Esophagus squamous epithelium (tissue), 5 donors: ENCODE results near the gene BAIAP2L2. TPM values are rescaled to one million over a fixed set of nuclear protein-coding genes. Genes with fewer than 3 reads are reported as not detected.
A peak's percentile ranks its signal among the peaks of the same experiment; 100 is the strongest.

Experiments
- DNase-seq: peaks from one replicate; lab custom pipeline; 2025; lab: John Stamatoyannopoulos, UW
- H3K27ac ChIP-seq, 4 donors: fragments of 200-600 bp; sonication (generic); one replicate each; pipeline ENCODE4 v1.5.1; 2016 to 2019; ENCODE audit warnings: mild to moderate bottlenecking in 1 of 4
- H3K27me3 ChIP-seq, 4 donors: fragments of 200-600 bp; sonication (generic); 1 replicate in 3 of 4; 2 replicates in 1 of 4; pipeline versions ENCODE4 v1.5.1 to v1.6.0; 2017 to 2021; ENCODE audit warnings: antibody characterized with exemption in 1 of 4
- H3K36me3 ChIP-seq, 3 donors: fragments of 200-600 bp; sonication (generic); one replicate each; pipeline ENCODE4 v1.5.1; 2016 to 2019
- H3K4me1 ChIP-seq, 3 donors: fragments of 200-600 bp; sonication (generic); one replicate each; pipeline ENCODE4 v1.5.1; 2017 to 2019
- H3K4me3 ChIP-seq, 4 donors: fragments of 200-600 bp; sonication (generic); 1 replicate in 3 of 4; 2 replicates in 1 of 4; pipeline ENCODE4 v1.5.1; 2016 to 2019; ENCODE audit warnings: mild to moderate bottlenecking in 2 of 4, moderate library complexity in 1 of 4
- H3K9me3 ChIP-seq, 3 donors: fragments of 200-600 bp; sonication (generic); one replicate each; pipeline ENCODE4 v1.5.1; 2016 to 2019
- POLR2A ChIP-seq, 4 donors: fragments of 450-650 bp; IDR thresholded peaks; one replicate each; pipeline ENCODE4 v1.6.1; 2017; ENCODE audit warnings: antibody characterized with exemption in 4 of 4, mild to moderate bottlenecking in 4 of 4, moderate library complexity in 3 of 4
- WGBS, 2 donors: methylation state at CpG; one replicate each; pipeline ENCODE4 v1.1.5; 2018; 5-methylcytosine and 5-hydroxymethylcytosine counted together
- intact Hi-C: fragments of 100-400 bp; cut with DNase I; formaldehyde crosslinking; loops from one replicate; pipeline ENCODE4 v1.15.0; 2022
- total RNA-seq, 4 donors: library from RNA; depleted of rRNA; stranded (reverse); fragments of >200 nt; gene quantifications; one replicate each; pipeline ENCODE4 v1.1.0, GENCODE V29; 2016
- TF ChIP-seq, protein P1 (sequence below), 6 experiments: fragments of 450-650 bp in 4 of 6; fragments of 200-600 bp in 2 of 6; sonication (generic) in 2 of 6; IDR thresholded peaks; one replicate each; pipeline ENCODE4 v1.5.1; 2016 to 2019; ENCODE audit warnings: antibody characterized with exemption in 6 of 6, mild to moderate bottlenecking in 4 of 6, moderate library complexity in 4 of 6
- donor health status: DM: yes; HTN: yes; CAD: no.

The BAIAP2L2 gene
- total RNA-seq, 4 donors from 2014 or later, result 0.26 to 4.8 (median 2.8) TPM

DNA sequence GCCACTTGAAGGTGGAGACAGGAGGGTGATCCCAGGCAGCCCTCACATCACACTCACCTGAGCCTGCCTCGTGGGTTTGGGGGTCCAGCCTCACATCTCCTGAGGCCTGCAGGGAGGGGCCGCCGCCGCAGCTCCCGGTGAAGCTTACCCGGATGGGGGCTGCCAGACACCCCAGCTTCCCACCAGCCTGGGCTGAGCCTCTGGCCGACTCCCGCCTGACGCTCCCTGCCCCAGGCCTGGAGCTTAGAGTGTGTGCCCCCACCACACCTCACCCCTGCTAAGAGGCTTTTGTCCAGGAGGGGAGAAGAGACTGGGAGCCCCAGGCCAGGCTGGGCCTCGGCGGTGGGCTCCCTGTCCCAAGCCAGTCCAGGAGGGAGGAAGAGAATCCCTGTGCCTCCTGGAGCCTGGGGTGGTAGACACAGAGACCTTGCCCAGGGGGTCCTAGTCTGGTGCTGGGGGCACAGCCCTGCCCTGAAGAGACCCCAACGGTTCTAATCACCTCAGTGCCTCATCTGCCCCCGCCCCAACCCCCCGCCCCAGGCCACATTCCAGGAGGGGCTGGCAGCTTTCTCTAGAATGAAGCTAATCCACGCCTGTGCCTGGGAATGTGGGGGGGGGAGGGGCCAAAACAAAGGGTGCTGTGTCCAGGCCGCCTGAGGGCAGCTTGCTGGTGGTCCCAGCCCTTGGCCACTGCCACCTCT lies 26.4 kb downstream of the BAIAP2L2 start, which contains the start of gene SLC16A8:
Gene SLC16A8 (minus strand): TSS at position 254 of the 701 bp plus-strand sequence. CDS start 1,311 bp downstream, outside the sequence.
- Histone ChIP-seq H3K36me3 (peaks cover 0 to 5% (median 0%) of the 10 kb centered on the region in 3 donors), H3K27me3 (peaks cover 3 to 63% (median 11%) of the 10 kb centered on the region in 4 donors), H3K4me3 (no peak within 1 kb of the TSS), H3K27ac (no peak within 1 kb of the TSS), H3K9me3 (no peaks in the 10 kb centered on the region), H3K4me1 (peaks cover 23 to 40% (median 29%) of the 10 kb centered on the region in 3 donors)
- WGBS, 2 donors, result no CpG with 5 or more reads among the region's 16 CpGs
- no peak for DNase-seq
- no peak for TF ChIP-seq POLR2A (IDR thresholded peaks at IDR 0.05)
- TF ChIP-seq, protein P1, sequence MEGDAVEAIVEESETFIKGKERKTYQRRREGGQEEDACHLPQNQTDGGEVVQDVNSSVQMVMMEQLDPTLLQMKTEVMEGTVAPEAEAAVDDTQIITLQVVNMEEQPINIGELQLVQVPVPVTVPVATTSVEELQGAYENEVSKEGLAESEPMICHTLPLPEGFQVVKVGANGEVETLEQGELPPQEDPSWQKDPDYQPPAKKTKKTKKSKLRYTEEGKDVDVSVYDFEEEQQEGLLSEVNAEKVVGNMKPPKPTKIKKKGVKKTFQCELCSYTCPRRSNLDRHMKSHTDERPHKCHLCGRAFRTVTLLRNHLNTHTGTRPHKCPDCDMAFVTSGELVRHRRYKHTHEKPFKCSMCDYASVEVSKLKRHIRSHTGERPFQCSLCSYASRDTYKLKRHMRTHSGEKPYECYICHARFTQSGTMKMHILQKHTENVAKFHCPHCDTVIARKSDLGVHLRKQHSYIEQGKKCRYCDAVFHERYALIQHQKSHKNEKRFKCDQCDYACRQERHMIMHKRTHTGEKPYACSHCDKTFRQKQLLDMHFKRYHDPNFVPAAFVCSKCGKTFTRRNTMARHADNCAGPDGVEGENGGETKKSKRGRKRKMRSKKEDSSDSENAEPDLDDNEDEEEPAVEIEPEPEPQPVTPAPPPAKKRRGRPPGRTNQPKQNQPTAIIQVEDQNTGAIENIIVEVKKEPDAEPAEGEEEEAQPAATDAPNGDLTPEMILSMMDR (IDR thresholded peaks at IDR 0.05), result no peak
- intact Hi-C loops, result no loop called here

DNA sequence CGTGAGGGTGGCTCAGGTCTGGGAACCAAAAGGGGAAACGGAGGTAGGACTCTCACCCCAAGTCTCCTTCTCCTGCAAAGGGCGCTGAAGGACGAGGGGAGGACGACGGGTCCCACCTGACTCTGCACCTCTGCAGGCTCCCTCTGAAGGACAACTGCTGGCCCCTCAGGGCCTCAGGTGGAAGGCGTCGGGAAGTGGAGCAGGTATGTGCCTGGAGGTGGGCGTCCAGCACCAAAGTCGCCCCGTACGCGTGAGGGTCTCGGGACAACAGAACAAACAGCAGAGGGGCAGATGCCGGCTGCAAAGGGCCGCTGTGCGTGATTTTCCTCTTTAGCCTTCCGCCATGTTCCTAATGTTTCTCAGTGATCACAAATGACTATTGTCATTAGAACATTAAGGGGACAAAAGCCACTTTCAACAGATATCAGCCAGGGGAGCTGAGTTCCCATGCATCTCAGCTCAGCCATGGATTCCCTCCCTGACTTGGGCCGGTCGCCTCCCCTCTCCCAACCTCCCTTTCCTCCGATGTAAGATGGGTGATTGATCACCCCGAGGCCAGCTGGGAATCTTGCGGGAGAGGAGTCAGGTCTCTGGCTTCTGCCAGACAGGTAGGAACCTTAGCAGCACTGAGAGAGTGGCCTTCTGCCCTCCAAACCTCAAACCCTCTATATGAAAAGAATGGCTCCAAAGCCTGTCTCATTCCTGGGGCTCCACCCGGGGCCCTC lies 27.3 kb downstream of the BAIAP2L2 start:
- DNase-seq, result no peak
- Histone ChIP-seq H3K36me3 (peaks cover 0 to 5% (median 0%) of the 10 kb centered on the region in 3 donors), H3K4me1 (peaks cover 16 to 31% (median 22%) of the 10 kb centered on the region in 3 donors), H3K27ac (no peak overlapping the region), H3K4me3 (peak overlapping the region in 1 of 4 donors; percentile 63), H3K9me3 (no peaks in the 10 kb centered on the region), H3K27me3 (peaks cover 0 to 54% (median 11%) of the 10 kb centered on the region in 4 donors)
- intact Hi-C loops, result no loop called here
- TF ChIP-seq POLR2A (IDR thresholded peaks at IDR 0.05), result no peak
- TF ChIP-seq, protein P1 (IDR thresholded peaks at IDR 0.05), result no peak
- WGBS, 2 donors, result 77 to 89% methylated on average over 13 to 19 of the region's 24 CpGs

DNA sequence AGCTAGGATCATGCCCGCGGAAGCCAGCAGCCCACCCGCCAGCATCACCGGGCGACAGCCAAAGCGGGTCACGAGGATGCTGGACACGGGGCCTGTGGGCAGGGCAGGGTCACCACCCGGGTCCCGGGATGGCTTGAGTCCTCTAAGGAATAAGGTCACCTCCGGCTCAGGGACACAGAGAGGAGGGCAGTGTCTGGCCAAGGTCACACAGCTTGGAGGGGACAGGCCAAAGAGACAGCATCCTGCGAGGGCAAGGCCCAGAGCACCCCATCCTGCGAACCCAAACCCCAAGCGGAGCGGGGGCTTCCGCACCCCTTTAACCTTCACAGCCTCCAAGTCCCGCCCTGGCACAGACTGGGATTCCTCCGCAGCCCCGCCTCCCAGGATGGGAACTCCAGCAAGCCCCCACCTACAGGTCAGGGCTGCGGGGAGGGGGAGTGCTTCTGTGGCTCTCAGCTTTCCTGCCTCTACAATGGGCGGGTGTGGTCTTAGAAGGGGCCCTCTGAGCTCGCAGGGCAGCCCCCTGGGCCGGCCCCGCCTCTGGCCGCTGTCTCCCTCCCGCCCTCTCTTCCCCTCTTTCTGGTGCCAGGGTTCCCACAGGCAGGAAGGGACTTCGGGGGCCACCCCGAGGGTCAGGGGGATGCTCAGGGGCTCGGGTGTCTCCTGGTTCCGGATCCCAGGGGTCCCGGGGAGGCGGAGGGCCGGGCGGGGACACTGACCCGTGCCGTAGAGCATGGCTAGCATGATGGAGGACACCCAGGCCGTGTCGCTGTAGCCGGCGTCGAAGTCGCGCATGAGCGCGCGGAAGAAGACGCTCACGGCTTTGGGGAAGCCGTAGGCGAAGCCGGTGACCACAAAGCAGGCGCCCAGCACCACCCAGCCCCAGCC lies 28.3 kb downstream of the BAIAP2L2 start:
- Histone ChIP-seq H3K4me1 (peaks cover 16 to 28% (median 22%) of the 10 kb centered on the region in 3 donors), H3K9me3 (no peaks in the 10 kb centered on the region), H3K27ac (no peak overlapping the region), H3K27me3 (peaks cover 0 to 48% (median 11%) of the 10 kb centered on the region in 4 donors), H3K4me3 (peak overlapping the region in 3 of 4 donors; percentile 35 to 63 (median 47)), H3K36me3 (peaks cover 0 to 5% (median 0%) of the 10 kb centered on the region in 3 donors)
- 29 to 38% methylated on average over 8 to 17 of the region's 52 CpGs for WGBS, 2 donors
- TF ChIP-seq POLR2A (IDR thresholded peaks at IDR 0.05), result no peak
- TF ChIP-seq, protein P1 (IDR thresholded peaks at IDR 0.05), result no peak
- DNase-seq, result no peak
- intact Hi-C loops, result no loop called here

DNA sequence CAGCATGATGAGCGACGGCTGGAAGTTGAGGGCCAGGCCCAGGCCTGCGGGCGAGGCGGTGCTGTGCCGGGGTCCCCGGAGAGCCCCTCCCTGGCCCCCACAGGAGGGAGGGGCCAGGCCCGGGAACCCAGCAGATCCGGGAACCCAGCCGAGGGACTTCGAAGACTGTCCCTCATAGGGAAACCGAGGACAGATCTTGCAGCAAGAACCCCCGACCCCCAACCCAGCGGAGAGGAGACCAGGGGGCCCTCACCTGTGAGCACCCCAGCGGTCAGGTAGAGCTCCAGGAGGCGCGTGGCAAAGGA lies 28.9 kb downstream of the BAIAP2L2 start:
- H3K36me3 ChIP-seq, result peaks cover 0 to 5% (median 0%) of the 10 kb centered on the region in 3 donors
- peaks cover 0 to 48% (median 11%) of the 10 kb centered on the region in 4 donors for H3K27me3 ChIP-seq
- H3K27ac ChIP-seq, result peak overlapping the region in 1 of 4 donors; percentile 11
- WGBS, 2 donors, result no CpG with 5 or more reads among the region's 17 CpGs
- peak overlapping the region; percentile 20 to 63 (median 41) for H3K4me3 ChIP-seq
- DNase-seq, result no peak
- TF ChIP-seq, protein P1 (IDR thresholded peaks at IDR 0.05), result no peak
- TF ChIP-seq POLR2A (IDR thresholded peaks at IDR 0.05), result no peak
- intact Hi-C loops, result no loop called here
- no peaks in the 10 kb centered on the region for H3K9me3 ChIP-seq
- peaks cover 16 to 28% (median 22%) of the 10 kb centered on the region in 3 donors for H3K4me1 ChIP-seq
